ENCODE results near the gene CER1. TPM values are rescaled to one million over a fixed set of nuclear protein-coding genes. Genes with fewer than 3 reads are reported as not detected.
"Not testable (repeated sequence)": the region's sequence is repeated elsewhere in the genome, so short reads cannot be mapped to it uniquely, and the experiment has no call there.

The CER1 gene
- total and polyA plus RNA-seq, 2 experiments from 2014 or later: 0.53 TPM; not detected in 1

- Histone ChIP-seq H3K9me2 (replicated peaks; ENCODE audit: insufficient read depth) (no peaks in the 10 kb centered on the region), H3K9me3 (ENCODE audit: low read depth) (no peaks in the 10 kb centered on the region), H3K27me3 (no peaks in the 10 kb centered on the region), H3K79me2 (peaks cover 34% of the 10 kb centered on the region), H3K36me3 (replicated peaks; ENCODE audit: insufficient read depth, low read depth) (no peaks in the 10 kb centered on the region), H3K4me2 (peak overlapping the region; percentile 96), H3K27ac (no peak overlapping the region), H3K4me1 (ENCODE audit: insufficient read depth) (no peaks in the 10 kb centered on the region), H2AFZ (no peak overlapping the region), H4K20me1 (ENCODE audit: insufficient read depth, poor library complexity, severe bottlenecking) (no peaks in the 10 kb centered on the region), H3K4me3 (no peak overlapping the region)
- 87% methylated on average over 7 of the region's 7 CpGs for WGBS (ENCODE audit: low lambda C conversion rate, missing lambda C conversion rate)
- no peak for DNase-seq (ENCODE audit: low spot score)
- TF ChIP-seq CTCF (IDR thresholded peaks at IDR 0.05; ENCODE audit: poor library complexity) (no peak), EZH2 (IDR thresholded peaks at IDR 0.05; ENCODE audit: borderline replicate concordance) (no peak), EZH2phosphoT487 (IDR thresholded peaks at IDR 0.05; ENCODE audit: low read depth, severe bottlenecking, unreplicated experiment) (no peak)
Observed at GRCh38 chr9:14690948-14691730, 31.4 kb downstream of the CER1 start.

- Histone ChIP-seq H3K9me3 (ENCODE audit: low read depth) (no peaks in the 10 kb centered on the region), H3K79me2 (peaks cover 32% of the 10 kb centered on the region), H3K27me3 (no peaks in the 10 kb centered on the region), H3K36me3 (replicated peaks; ENCODE audit: insufficient read depth, low read depth) (peaks cover 4% of the 10 kb centered on the region), H3K4me1 (ENCODE audit: insufficient read depth) (no peaks in the 10 kb centered on the region), H4K20me1 (ENCODE audit: insufficient read depth, poor library complexity, severe bottlenecking) (no peaks in the 10 kb centered on the region), H3K27ac (no peak overlapping the region), H3K4me3 (no peak overlapping the region), H3K4me2 (no peak overlapping the region), H3K9me2 (replicated peaks; ENCODE audit: insufficient read depth) (no peaks in the 10 kb centered on the region), H2AFZ (no peak overlapping the region)
- TF ChIP-seq CTCF (IDR thresholded peaks at IDR 0.05; ENCODE audit: poor library complexity) (no peak), EZH2 (IDR thresholded peaks at IDR 0.05; ENCODE audit: borderline replicate concordance) (no peak), EZH2phosphoT487 (IDR thresholded peaks at IDR 0.05; ENCODE audit: low read depth, severe bottlenecking, unreplicated experiment) (no peak)
- no peak for DNase-seq (ENCODE audit: low spot score)
- WGBS (ENCODE audit: low lambda C conversion rate, missing lambda C conversion rate): 94% methylated on average over 12 of the region's 12 CpGs
Observed at GRCh38 chr9:14687042-14687719, 35.4 kb downstream of the CER1 start.

- H3K4me1 ChIP-seq (ENCODE audit: insufficient read depth): no peaks in the 10 kb centered on the region
- TF ChIP-seq EZH2 (IDR thresholded peaks at IDR 0.05; ENCODE audit: borderline replicate concordance) (no peak), EZH2phosphoT487 (IDR thresholded peaks at IDR 0.05; ENCODE audit: low read depth, severe bottlenecking, unreplicated experiment) (no peak), CTCF (IDR thresholded peaks at IDR 0.05; ENCODE audit: poor library complexity) (no peak)
- H3K4me2 ChIP-seq: no peak overlapping the region
- H3K9me3 ChIP-seq (ENCODE audit: low read depth): no peaks in the 10 kb centered on the region
- peaks cover 4% of the 10 kb centered on the region for H3K36me3 ChIP-seq (replicated peaks; ENCODE audit: insufficient read depth, low read depth)
- no peak overlapping the region for H3K27ac ChIP-seq
- H3K9me2 ChIP-seq (replicated peaks; ENCODE audit: insufficient read depth): no peaks in the 10 kb centered on the region
- no peaks in the 10 kb centered on the region for H3K27me3 ChIP-seq
- H3K4me3 ChIP-seq: no peak overlapping the region
- H3K79me2 ChIP-seq: peaks cover 26% of the 10 kb centered on the region
- H4K20me1 ChIP-seq (ENCODE audit: insufficient read depth, poor library complexity, severe bottlenecking): no peaks in the 10 kb centered on the region
- no peak for DNase-seq (ENCODE audit: low spot score)
- no peak overlapping the region for H2AFZ ChIP-seq
Observed at GRCh38 chr9:14686168-14686567, 36.4 kb downstream of the CER1 start.

GRCh38 chr9:14682616-14683015 is 39.9 kb downstream of the CER1 start:
- not testable (repeated sequence) for DNase-seq (ENCODE audit: low spot score); H3K4me3 ChIP-seq; H3K4me2 ChIP-seq; H3K9me3 ChIP-seq (ENCODE audit: low read depth); H3K4me1 ChIP-seq (ENCODE audit: insufficient read depth); H3K27me3 ChIP-seq; H3K27ac ChIP-seq; H3K9me2 ChIP-seq (replicated peaks; ENCODE audit: insufficient read depth); H3K36me3 ChIP-seq (replicated peaks; ENCODE audit: insufficient read depth, low read depth); H4K20me1 ChIP-seq (ENCODE audit: insufficient read depth, poor library complexity, severe bottlenecking); H2AFZ ChIP-seq
- 91% methylated on average over 4 of the region's 4 CpGs for WGBS (ENCODE audit: low lambda C conversion rate, missing lambda C conversion rate)
- H3K79me2 ChIP-seq: peaks cover 11% of the 10 kb centered on the region

Data from hepatocyte (in vitro differentiated cells).